SK-N-MC (cell line): ENCODE measurements around the gene TNFSF9.
"Not testable (repeated sequence)": the region's sequence is repeated elsewhere in the genome, so short reads cannot be mapped to it uniquely, and the experiment has no call there.

ENCODE experiments used
- DNase-seq: peaks from one replicate; pipeline ENCODE4 v3.0.0-alpha.2; 2011; ENCODE audit warnings: low read depth, low spot score
- H3K27ac ChIP-seq: fragments of 200-600 bp; sonication (generic); 2 replicates; pipeline ENCODE4 v1.5.1; 2016; ENCODE audit warnings: mixed run types
- H3K36me3 ChIP-seq: fragments of 200-600 bp; sonication (generic); 2 replicates; pipeline ENCODE4 v1.6.1; 2017; ENCODE audit warnings: antibody characterized with exemption, low read length, mixed read lengths; ENCODE audit not compliant: insufficient read depth
- H3K4me3 ChIP-seq: fragments of 200-600 bp; sonication (generic); 2 replicates; pipeline ENCODE4 v1.5.1; 2016
- H3K9ac ChIP-seq: fragments of 200-600 bp; sonication (generic); 2 replicates; pipeline ENCODE4 v1.8.0; 2017; ENCODE audit warnings: mixed run types, mixed read lengths; ENCODE audit not compliant: insufficient read length
- H3K9me3 ChIP-seq: fragments of 200-600 bp; sonication (generic); 2 replicates; pipeline ENCODE4 v1.6.1; 2017; ENCODE audit warnings: low read depth, mild to moderate bottlenecking, antibody characterized with exemption, low read length, moderate library complexity, mixed read lengths
- EZH2 ChIP-seq: fragments of 200-600 bp; sonication (generic); IDR thresholded peaks from one replicate; pipeline ENCODE4 v1.6.1; 2017; ENCODE audit warnings: antibody characterized with exemption
- FOXP2 ChIP-seq: optimal IDR thresholded peaks from 2 replicates; pipeline ENCODE3; 2011; ENCODE audit warnings: mild to moderate bottlenecking, moderate library complexity; ENCODE audit not compliant: insufficient read depth; ENCODE audit errors: extremely low read length, control extremely low read depth
- POLR2AphosphoS5 ChIP-seq: IDR thresholded peaks from 2 replicates; pipeline ENCODE4 v1.6.1; 2012; ENCODE audit warnings: mild to moderate bottlenecking, low read depth, low read length, borderline replicate concordance

Gene TNFSF9

GRCh38 chr19:6556480-6557195 lies 25.8 kb downstream of the TNFSF9 start:
- no peak for TF ChIP-seq FOXP2
- no peak for DNase-seq
- H3K4me3 ChIP-seq, result no peak overlapping the region
- no peak overlapping the region for H3K27ac ChIP-seq
- H3K9ac ChIP-seq, result no peak overlapping the region
- no peaks in the 10 kb centered on the region for H3K9me3 ChIP-seq
- H3K36me3 ChIP-seq, result no peaks in the 10 kb centered on the region

GRCh38 chr19:6562437-6562836 lies 31.6 kb downstream of the TNFSF9 start:
- not testable (repeated sequence) for H3K9me3 ChIP-seq, H3K9ac ChIP-seq, DNase-seq, H3K27ac ChIP-seq, H3K4me3 ChIP-seq, H3K36me3 ChIP-seq

GRCh38 chr19:6564393-6564792 lies 33.6 kb downstream of the TNFSF9 start:
- H3K36me3 ChIP-seq, result no peaks in the 10 kb centered on the region
- no peak overlapping the region for H3K27ac ChIP-seq
- TF ChIP-seq FOXP2 (no peak), POLR2AphosphoS5 (no peak), EZH2 (no peak)
- H3K9ac ChIP-seq, result no peak overlapping the region
- no peak for DNase-seq
- no peak overlapping the region for H3K4me3 ChIP-seq
- H3K9me3 ChIP-seq, result no peaks in the 10 kb centered on the region

- not testable (repeated sequence) for H3K36me3 ChIP-seq, H3K9ac ChIP-seq, H3K4me3 ChIP-seq, H3K9me3 ChIP-seq, H3K27ac ChIP-seq, DNase-seq
Observed at GRCh38 chr19:6566727-6567126, 35.9 kb downstream of the TNFSF9 start.

- H3K27ac ChIP-seq, result no peak overlapping the region
- H3K4me3 ChIP-seq, result no peak overlapping the region
- TF ChIP-seq POLR2AphosphoS5 (no peak), FOXP2 (no peak)
- DNase-seq, result no peak
- H3K9ac ChIP-seq, result no peak overlapping the region
- no peaks in the 10 kb centered on the region for H3K36me3 ChIP-seq
- H3K9me3 ChIP-seq, result no peaks in the 10 kb centered on the region
Observed at GRCh38 chr19:6568010-6568526, 37.2 kb downstream of the TNFSF9 start.

- no peak overlapping the region for H3K27ac ChIP-seq
- no peak for DNase-seq
- H3K36me3 ChIP-seq, result no peaks in the 10 kb centered on the region
- no peaks in the 10 kb centered on the region for H3K9me3 ChIP-seq
- H3K4me3 ChIP-seq, result no peak overlapping the region
- no peak for TF ChIP-seq FOXP2
- no peak overlapping the region for H3K9ac ChIP-seq
Observed at GRCh38 chr19:6568816-6569215, 38.0 kb downstream of the TNFSF9 start.

GRCh38 chr19:6570764-6571163 lies 39.9 kb downstream of the TNFSF9 start:
- Histone ChIP-seq H3K36me3 (no peaks in the 10 kb centered on the region), H3K4me3 (no peak overlapping the region), H3K9ac (no peak overlapping the region), H3K9me3 (no peaks in the 10 kb centered on the region), H3K27ac (no peak overlapping the region)
- TF ChIP-seq FOXP2 (no peak), POLR2AphosphoS5 (no peak), EZH2 (no peak)
- no peak for DNase-seq

GRCh38 chr19:6571167-6571566 lies 40.3 kb downstream of the TNFSF9 start:
- Histone ChIP-seq H3K27ac (no peak overlapping the region), H3K4me3 (no peak overlapping the region), H3K9ac (no peak overlapping the region), H3K9me3 (no peaks in the 10 kb centered on the region), H3K36me3 (no peaks in the 10 kb centered on the region)
- TF ChIP-seq FOXP2, result no peak
- TF ChIP-seq EZH2, result no peak
- TF ChIP-seq POLR2AphosphoS5, result no peak
- DNase-seq, result no peak

GRCh38 chr19:6572217-6572616 lies 41.4 kb downstream of the TNFSF9 start:
- H3K27ac ChIP-seq, result no peak overlapping the region
- TF ChIP-seq POLR2AphosphoS5, result no peak

GRCh38 chr19:6573350-6573749 lies 42.5 kb downstream of the TNFSF9 start:
- Histone ChIP-seq H3K36me3 (no peaks in the 10 kb centered on the region), H3K27ac (no peak overlapping the region), H3K4me3 (no peak overlapping the region), H3K9me3 (no peaks in the 10 kb centered on the region), H3K9ac (no peak overlapping the region)
- TF ChIP-seq FOXP2 (no peak), POLR2AphosphoS5 (no peak), EZH2 (no peak)
- no peak for DNase-seq

More at GRCh38 chr19:6572217-6572616, 41.4 kb downstream of the TNFSF9 start:
- Histone ChIP-seq H3K9me3 (no peaks in the 10 kb centered on the region), H3K9ac (no peak overlapping the region), H3K4me3 (no peak overlapping the region), H3K36me3 (no peaks in the 10 kb centered on the region)
- DNase-seq, result no peak
